ENCODE data around the gene AGAP6. TPM values are rescaled to one million over a fixed set of nuclear protein-coding genes. Genes with fewer than 3 reads are reported as not detected.
"Not testable (repeated sequence)": the region's sequence is repeated elsewhere in the genome, so short reads cannot be mapped to it uniquely, and the experiment has no call there.

The AGAP6 gene
- total RNA-seq, 1 experiment from 2014 or later: 17.9 TPM

- H3K9me3 ChIP-seq (ENCODE audit: insufficient read depth, low read depth): not testable (repeated sequence)
Observed at GRCh38 chr10:50015596-50016220, 27.5 kb downstream of the AGAP6 start.

GRCh38 chr10:50016926-50017325, 28.7 kb downstream of the AGAP6 start:
- not testable (repeated sequence) for BruUV-seq (replicated peaks); H3K4me1 ChIP-seq (replicated peaks; ENCODE audit: insufficient read depth)

More at GRCh38 chr10:50015596-50016220, 27.5 kb downstream of the AGAP6 start:
- H3K79me2 ChIP-seq (ENCODE audit: low read depth); CTCF ChIA-PET; H3F3A ChIP-seq (ENCODE audit: insufficient read depth, low read depth); H3K36me3 ChIP-seq (ENCODE audit: low read depth); H4K20me1 ChIP-seq (ENCODE audit: insufficient read depth); H3K4me1 ChIP-seq (replicated peaks; ENCODE audit: insufficient read depth); H3K4me2 ChIP-seq; H3K9me2 ChIP-seq (ENCODE audit: insufficient read depth); POLR2A ChIA-PET (ENCODE audit: unreplicated experiment); H3K4me3 ChIP-seq; H2AFZ ChIP-seq; intact Hi-C loops (cut with micrococcal nuclease; ENCODE audit: unreplicated experiment); DNase-seq; H3K27me3 ChIP-seq (ENCODE audit: insufficient read depth, low read depth); BruUV-seq (replicated peaks); H3K27ac ChIP-seq: not testable (repeated sequence)

GRCh38 chr10:50017646-50018045, 29.4 kb downstream of the AGAP6 start:
- POLR2A ChIA-PET (ENCODE audit: unreplicated experiment): not testable (repeated sequence)

More at GRCh38 chr10:50016926-50017325, 28.7 kb downstream of the AGAP6 start:
- H4K20me1 ChIP-seq (ENCODE audit: insufficient read depth); H3K79me2 ChIP-seq (ENCODE audit: low read depth); H3K9me3 ChIP-seq (ENCODE audit: insufficient read depth, low read depth); H3K4me2 ChIP-seq; DNase-seq; H2AFZ ChIP-seq; POLR2A ChIA-PET (ENCODE audit: unreplicated experiment); intact Hi-C loops (cut with micrococcal nuclease; ENCODE audit: unreplicated experiment); CTCF ChIA-PET; H3K4me3 ChIP-seq; H3K27me3 ChIP-seq (ENCODE audit: insufficient read depth, low read depth); H3K27ac ChIP-seq; H3K9me2 ChIP-seq (ENCODE audit: insufficient read depth); H3K36me3 ChIP-seq (ENCODE audit: low read depth); H3F3A ChIP-seq (ENCODE audit: insufficient read depth, low read depth): not testable (repeated sequence)

GRCh38 chr10:50019279-50019678, 31.1 kb downstream of the AGAP6 start:
- H3K9me2 ChIP-seq (ENCODE audit: insufficient read depth); H3F3A ChIP-seq (ENCODE audit: insufficient read depth, low read depth); intact Hi-C loops (cut with micrococcal nuclease; ENCODE audit: unreplicated experiment); CTCF ChIA-PET; H3K4me1 ChIP-seq (replicated peaks; ENCODE audit: insufficient read depth); DNase-seq; H4K20me1 ChIP-seq (ENCODE audit: insufficient read depth); H3K27ac ChIP-seq; H3K79me2 ChIP-seq (ENCODE audit: low read depth); POLR2A ChIA-PET (ENCODE audit: unreplicated experiment); H3K9me3 ChIP-seq (ENCODE audit: insufficient read depth, low read depth); H2AFZ ChIP-seq; H3K27me3 ChIP-seq (ENCODE audit: insufficient read depth, low read depth); H3K36me3 ChIP-seq (ENCODE audit: low read depth); BruUV-seq (replicated peaks); H3K4me2 ChIP-seq; H3K4me3 ChIP-seq: not testable (repeated sequence)

More at GRCh38 chr10:50017646-50018045, 29.4 kb downstream of the AGAP6 start:
- H3K27me3 ChIP-seq (ENCODE audit: insufficient read depth, low read depth); H3F3A ChIP-seq (ENCODE audit: insufficient read depth, low read depth); H3K9me3 ChIP-seq (ENCODE audit: insufficient read depth, low read depth); H4K20me1 ChIP-seq (ENCODE audit: insufficient read depth); H3K4me3 ChIP-seq; H3K9me2 ChIP-seq (ENCODE audit: insufficient read depth); DNase-seq; intact Hi-C loops (cut with micrococcal nuclease; ENCODE audit: unreplicated experiment); H3K4me1 ChIP-seq (replicated peaks; ENCODE audit: insufficient read depth); H3K27ac ChIP-seq; H2AFZ ChIP-seq; H3K79me2 ChIP-seq (ENCODE audit: low read depth); BruUV-seq (replicated peaks); H3K36me3 ChIP-seq (ENCODE audit: low read depth); H3K4me2 ChIP-seq; CTCF ChIA-PET: not testable (repeated sequence)

GRCh38 chr10:50020451-50021024, 32.3 kb downstream of the AGAP6 start:
- H3K4me2 ChIP-seq; H3K4me3 ChIP-seq; H3K27me3 ChIP-seq (ENCODE audit: insufficient read depth, low read depth); H3K9me2 ChIP-seq (ENCODE audit: insufficient read depth); H3K36me3 ChIP-seq (ENCODE audit: low read depth); DNase-seq; H4K20me1 ChIP-seq (ENCODE audit: insufficient read depth); CTCF ChIA-PET; BruUV-seq (replicated peaks); H3K79me2 ChIP-seq (ENCODE audit: low read depth); H2AFZ ChIP-seq; H3K4me1 ChIP-seq (replicated peaks; ENCODE audit: insufficient read depth); intact Hi-C loops (cut with micrococcal nuclease; ENCODE audit: unreplicated experiment); POLR2A ChIA-PET (ENCODE audit: unreplicated experiment); H3F3A ChIP-seq (ENCODE audit: insufficient read depth, low read depth); H3K27ac ChIP-seq; H3K9me3 ChIP-seq (ENCODE audit: insufficient read depth, low read depth): not testable (repeated sequence)
